ENCODE data around the gene PTCD1.

Gene PTCD1

GRCh38 chr7:99394188-99394502, 44.5 kb downstream of the PTCD1 start:
- TF ChIP-seq CTCF (IDR thresholded peaks at IDR 0.05), result no peak
- Histone ChIP-seq H3K27ac (peak overlapping the region in 1 of 2 donors; percentile 74), H3K9me3 (no peaks in the 10 kb centered on the region), H3K36me3 (peaks cover 28 to 70% (median 51%) of the 10 kb centered on the region in 3 donors), H3K4me1 (peaks cover 0 to 27% (median 17%) of the 10 kb centered on the region in 4 donors), H3K27me3 (no peaks in the 10 kb centered on the region), H3K4me3 (no peak overlapping the region)
- intact Hi-C loops (cut with DNase I; ENCODE audit: low total_unique reads), result no loop called here
- DNase-seq, result no peak

GRCh38 chr7:99393355-99394187, 45.0 kb downstream of the PTCD1 start:
- Histone ChIP-seq H3K27ac (peak overlapping the region; percentile 74 to 84), H3K36me3 (peaks cover 28 to 70% (median 49%) of the 10 kb centered on the region in 3 donors), H3K4me1 (peaks cover 0 to 27% (median 17%) of the 10 kb centered on the region in 4 donors), H3K4me3 (peak overlapping the region; percentile 52 to 83), H3K9me3 (no peaks in the 10 kb centered on the region), H3K27me3 (no peaks in the 10 kb centered on the region)
- no peak for TF ChIP-seq CTCF (IDR thresholded peaks at IDR 0.05)
- peak in 1 of 2 donors; percentile 77 for DNase-seq
- intact Hi-C loops (cut with DNase I; ENCODE audit: low total_unique reads), result no loop called here

- Histone ChIP-seq H3K4me3 (peak overlapping the region; percentile 52 to 83), H3K4me1 (peaks cover 0 to 27% (median 17%) of the 10 kb centered on the region in 4 donors), H3K9me3 (no peaks in the 10 kb centered on the region), H3K27me3 (no peaks in the 10 kb centered on the region), H3K27ac (peak overlapping the region; percentile 74 to 84), H3K36me3 (peaks cover 31 to 70% (median 55%) of the 10 kb centered on the region in 3 donors)
- no peak for TF ChIP-seq CTCF (IDR thresholded peaks at IDR 0.05)
- DNase-seq, result peak; percentile 78 to 88
- intact Hi-C loops (cut with DNase I; ENCODE audit: low total_unique reads), result no loop called here
Measured at GRCh38 chr7:99392659-99393354, 45.8 kb downstream of the PTCD1 start.

- peak overlapping the region; percentile 74 to 84 for H3K27ac ChIP-seq
- DNase-seq, result no peak
- intact Hi-C loops (cut with DNase I; ENCODE audit: low total_unique reads), result no loop called here
- H3K27me3 ChIP-seq, result no peaks in the 10 kb centered on the region
- H3K4me3 ChIP-seq, result peak overlapping the region; percentile 52 to 83
- TF ChIP-seq CTCF (IDR thresholded peaks at IDR 0.05), result no peak
- peaks cover 0 to 27% (median 17%) of the 10 kb centered on the region in 4 donors for H3K4me1 ChIP-seq
- H3K36me3 ChIP-seq, result peaks cover 31 to 70% (median 52%) of the 10 kb centered on the region in 3 donors
- H3K9me3 ChIP-seq, result no peaks in the 10 kb centered on the region
Measured at GRCh38 chr7:99392046-99392445, 46.6 kb downstream of the PTCD1 start.

- no peak for TF ChIP-seq CTCF (IDR thresholded peaks at IDR 0.05)
- H3K36me3 ChIP-seq, result peaks cover 35 to 70% (median 52%) of the 10 kb centered on the region in 3 donors
- intact Hi-C loops (cut with DNase I; ENCODE audit: low total_unique reads), result no loop called here
- H3K4me1 ChIP-seq, result peaks cover 0 to 26% (median 17%) of the 10 kb centered on the region in 4 donors
- H3K9me3 ChIP-seq, result no peaks in the 10 kb centered on the region
- DNase-seq, result no peak
- no peak overlapping the region for H3K27ac ChIP-seq
- H3K27me3 ChIP-seq, result no peaks in the 10 kb centered on the region
- H3K4me3 ChIP-seq, result no peak overlapping the region
Measured at GRCh38 chr7:99390941-99391602, 47.5 kb downstream of the PTCD1 start.

Measured in tibial artery (tissue), 4 donors.